NCI-H69 (cell line): ENCODE data around the gene C3AR1.
"Not testable (repeated sequence)": the region's sequence is repeated elsewhere in the genome, so short reads cannot be mapped to it uniquely, and the experiment has no call there.

ENCODE experiments used
- DNase-seq: peaks from one replicate; lab custom pipeline; 2025; lab: John Stamatoyannopoulos, UW

Gene C3AR1

GRCh38 chr12:8065991-8066594, at the start of gene C3AR1:
Gene C3AR1, minus strand, starts transcription at chr12:8066359. Its CDS starts 6,174 bp downstream, at chr12:8060185.
- no peak for DNase-seq

- not testable (repeated sequence) for DNase-seq
These were observed 47.0 kb upstream of the C3AR1 start for GRCh38 chr12:8113117-8113516.

GRCh38 chr12:8108808-8109398, 42.7 kb upstream of the C3AR1 start:
- DNase-seq: peak; percentile 67

GRCh38 chr12:8099235-8099634, 33.1 kb upstream of the C3AR1 start:
- no peak for DNase-seq

- DNase-seq: no peak
These were observed 30.2 kb upstream of the C3AR1 start for GRCh38 chr12:8096281-8096915.

- DNase-seq: no peak
These were observed 27.1 kb upstream of the C3AR1 start for GRCh38 chr12:8093291-8093690.

GRCh38 chr12:8089716-8090115, 23.6 kb upstream of the C3AR1 start:
- no peak for DNase-seq

GRCh38 chr12:8089277-8089676, 23.1 kb upstream of the C3AR1 start:
- DNase-seq: not testable (repeated sequence)

- DNase-seq: no peak
These were observed 22.4 kb upstream of the C3AR1 start for GRCh38 chr12:8088574-8088973.

GRCh38 chr12:8087666-8088065, 21.5 kb upstream of the C3AR1 start:
- DNase-seq: no peak

- DNase-seq: not testable (repeated sequence)
These were observed 18.2 kb upstream of the C3AR1 start for GRCh38 chr12:8084351-8084750.

GRCh38 chr12:8082808-8083100, 16.6 kb upstream of the C3AR1 start:
- no peak for DNase-seq

GRCh38 chr12:8081251-8081920, 15.2 kb upstream of the C3AR1 start:
- DNase-seq: peak; percentile 52

GRCh38 chr12:8080120-8080519, 14.0 kb upstream of the C3AR1 start:
- no peak for DNase-seq

- no peak for DNase-seq
These were observed 12.8 kb upstream of the C3AR1 start for GRCh38 chr12:8078916-8079315.

GRCh38 chr12:8078398-8078797, 12.2 kb upstream of the C3AR1 start:
- peak; percentile 61 for DNase-seq

GRCh38 chr12:8077207-8077606, 11.0 kb upstream of the C3AR1 start:
- DNase-seq: peak; percentile 83

GRCh38 chr12:8076366-8076765, 10.2 kb upstream of the C3AR1 start:
- DNase-seq: no peak

- DNase-seq: no peak
These were observed 9.8 kb upstream of the C3AR1 start for GRCh38 chr12:8075935-8076334.

GRCh38 chr12:8071820-8072219, 5.7 kb upstream of the C3AR1 start:
- DNase-seq: not testable (repeated sequence)

- DNase-seq: no peak
These were observed 3.4 kb upstream of the C3AR1 start for GRCh38 chr12:8069582-8069981.

- DNase-seq: no peak
These were observed 2.0 kb downstream of the C3AR1 start for GRCh38 chr12:8064131-8064530.

GRCh38 chr12:8058506-8058905, 7.7 kb downstream of the C3AR1 start:
- no peak for DNase-seq
